Stimulated activated CD8-positive, alpha-beta memory T cell treated with anti-CD3 and anti-CD28 coated beads, Interleukin-12 subunit alpha, Interleukin-12 subunit beta, amount 100 ng/mL, for 24 hours (primary cell): ENCODE measurements around the gene SREBF2.

Experiments used
- DNase-seq: peaks from one replicate; pipeline ENCODE4 v3.0.0-alpha.2; 2020; ENCODE audit errors: extremely low read depth

SREBF2 gene

GRCh38 chr22:41876675-41877074 is 43.8 kb downstream of the SREBF2 start:
- no peak for DNase-seq

- no peak for DNase-seq
Measured at GRCh38 chr22:41880653-41881052, 47.7 kb downstream of the SREBF2 start.

GRCh38 chr22:41883400-41883799 is 50.5 kb downstream of the SREBF2 start:
- no peak for DNase-seq

GRCh38 chr22:41885116-41885515 is 52.2 kb downstream of the SREBF2 start:
- DNase-seq: no peak

- no peak for DNase-seq
Measured at GRCh38 chr22:41885516-41885915, 52.6 kb downstream of the SREBF2 start.

GRCh38 chr22:41888627-41889200 is 55.8 kb downstream of the SREBF2 start:
- DNase-seq: no peak

- no peak for DNase-seq
Measured at GRCh38 chr22:41891407-41891806, 58.5 kb downstream of the SREBF2 start.

GRCh38 chr22:41892721-41893120 is 59.8 kb downstream of the SREBF2 start:
- DNase-seq: no peak

- DNase-seq: no peak
Measured at GRCh38 chr22:41893591-41894375, 60.9 kb downstream of the SREBF2 start.

GRCh38 chr22:41898645-41899044 is 65.7 kb downstream of the SREBF2 start:
- no peak for DNase-seq

GRCh38 chr22:41899110-41899509 is 66.2 kb downstream of the SREBF2 start:
- DNase-seq: no peak

- no peak for DNase-seq
Measured at GRCh38 chr22:41899992-41900651, 67.2 kb downstream of the SREBF2 start.

- no peak for DNase-seq
Measured at GRCh38 chr22:41900652-41901312, 67.9 kb downstream of the SREBF2 start.

GRCh38 chr22:41902016-41902415 is 69.1 kb downstream of the SREBF2 start:
- no peak for DNase-seq

GRCh38 chr22:41902932-41903421 is 70.1 kb downstream of the SREBF2 start:
- DNase-seq: no peak

- DNase-seq: no peak
Measured at GRCh38 chr22:41904450-41905410, 71.8 kb downstream of the SREBF2 start.

GRCh38 chr22:41905411-41906202 is 72.7 kb downstream of the SREBF2 start:
- no peak for DNase-seq

- DNase-seq: no peak
Measured at GRCh38 chr22:41906822-41907221, 73.9 kb downstream of the SREBF2 start.

GRCh38 chr22:41907436-41908401 is 74.8 kb downstream of the SREBF2 start:
- no peak for DNase-seq
